Measurements from ENCODE around the gene BTBD9. TPM values are rescaled to one million over a fixed set of nuclear protein-coding genes. Genes with fewer than 3 reads are reported as not detected.

BTBD9 gene
- total RNA-seq, 1 donor from 2014 or later, result 10.3 TPM

DNA sequence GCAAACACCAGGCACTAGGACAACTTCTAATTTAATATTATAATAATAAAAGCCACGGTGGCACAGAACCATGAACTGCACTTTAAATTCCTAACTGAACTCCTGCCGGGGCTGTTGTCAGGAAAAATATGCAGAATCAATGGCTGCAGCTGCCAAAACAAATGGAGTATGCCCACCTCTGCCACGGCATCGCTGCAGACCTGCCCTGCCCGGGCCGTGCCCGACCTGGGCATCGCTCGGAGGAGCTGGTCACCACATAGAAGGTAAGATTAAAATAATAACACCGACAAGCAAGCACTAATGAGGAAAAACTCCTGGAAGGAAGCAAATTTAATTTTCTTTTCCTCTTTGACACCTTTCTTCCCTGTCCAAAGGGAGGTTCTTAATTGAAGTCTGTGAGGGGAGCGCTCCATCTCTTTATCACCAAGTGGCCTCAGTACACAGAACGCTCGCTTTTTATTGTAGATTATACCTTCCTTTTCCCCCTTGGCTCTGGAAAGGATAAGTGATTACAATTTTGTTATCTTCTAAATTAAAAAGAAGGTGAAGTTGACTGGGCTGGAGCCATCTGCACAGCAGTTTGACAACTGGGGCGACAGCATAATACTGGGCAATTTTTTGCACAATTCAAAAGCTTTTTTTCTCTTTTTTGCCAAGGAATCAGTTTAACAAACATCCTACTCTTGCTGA, 468.9 kb downstream of the BTBD9 start:
- H3K27ac Mint-ChIP-seq (ENCODE audit: unreplicated experiment), result no peak overlapping the region
- peaks cover 3% of the 10 kb centered on the region for H3K4me1 Mint-ChIP-seq (ENCODE audit: low read depth, unreplicated experiment)
- Histone ChIP-seq H2AFZ (ENCODE audit: low read depth, low read length) (no peak overlapping the region), H3K4me3 (ENCODE audit: insufficient read depth, low read depth, low read length) (no peak overlapping the region), H3K9me3 (ENCODE audit: insufficient read depth, low read depth, low read length) (no peaks in the 10 kb centered on the region), H4K20me1 (ENCODE audit: insufficient read depth, low read length) (no peaks in the 10 kb centered on the region), H3K27me3 (ENCODE audit: insufficient read depth, low read length) (no peaks in the 10 kb centered on the region), H3K4me1 (ENCODE audit: insufficient read depth, low read length) (no peaks in the 10 kb centered on the region), H3K27ac (ENCODE audit: low read depth, low read length) (no peak overlapping the region), H3K9ac (ENCODE audit: low read length) (no peak overlapping the region), H3K36me3 (ENCODE audit: insufficient read depth, low read length) (no peaks in the 10 kb centered on the region), H3K4me2 (ENCODE audit: low read length) (no peak overlapping the region), H3K79me2 (ENCODE audit: insufficient read depth, low read length) (no peaks in the 10 kb centered on the region)
- TF ChIP-seq EZH2 (IDR thresholded peaks at IDR 0.05; ENCODE audit: insufficient read depth, low read length), result no peak
- TF ChIP-seq, protein P1, sequence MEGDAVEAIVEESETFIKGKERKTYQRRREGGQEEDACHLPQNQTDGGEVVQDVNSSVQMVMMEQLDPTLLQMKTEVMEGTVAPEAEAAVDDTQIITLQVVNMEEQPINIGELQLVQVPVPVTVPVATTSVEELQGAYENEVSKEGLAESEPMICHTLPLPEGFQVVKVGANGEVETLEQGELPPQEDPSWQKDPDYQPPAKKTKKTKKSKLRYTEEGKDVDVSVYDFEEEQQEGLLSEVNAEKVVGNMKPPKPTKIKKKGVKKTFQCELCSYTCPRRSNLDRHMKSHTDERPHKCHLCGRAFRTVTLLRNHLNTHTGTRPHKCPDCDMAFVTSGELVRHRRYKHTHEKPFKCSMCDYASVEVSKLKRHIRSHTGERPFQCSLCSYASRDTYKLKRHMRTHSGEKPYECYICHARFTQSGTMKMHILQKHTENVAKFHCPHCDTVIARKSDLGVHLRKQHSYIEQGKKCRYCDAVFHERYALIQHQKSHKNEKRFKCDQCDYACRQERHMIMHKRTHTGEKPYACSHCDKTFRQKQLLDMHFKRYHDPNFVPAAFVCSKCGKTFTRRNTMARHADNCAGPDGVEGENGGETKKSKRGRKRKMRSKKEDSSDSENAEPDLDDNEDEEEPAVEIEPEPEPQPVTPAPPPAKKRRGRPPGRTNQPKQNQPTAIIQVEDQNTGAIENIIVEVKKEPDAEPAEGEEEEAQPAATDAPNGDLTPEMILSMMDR (IDR thresholded peaks at IDR 0.05; ENCODE audit: insufficient read depth, low read depth, low read length), result no peak
- no peak for DNase-seq (ENCODE audit: low read depth)
- FAIRE-seq, result no peak
- no peak overlapping the region for H3K4me3 Mint-ChIP-seq (ENCODE audit: unreplicated experiment)
- H3K27me3 Mint-ChIP-seq (ENCODE audit: low read depth, unreplicated experiment), result no peaks in the 10 kb centered on the region
- peaks cover 7% of the 10 kb centered on the region for H3K36me3 Mint-ChIP-seq (ENCODE audit: low read depth, unreplicated experiment)
- H3K9me3 Mint-ChIP-seq (ENCODE audit: unreplicated experiment), result no peaks in the 10 kb centered on the region

DNA sequence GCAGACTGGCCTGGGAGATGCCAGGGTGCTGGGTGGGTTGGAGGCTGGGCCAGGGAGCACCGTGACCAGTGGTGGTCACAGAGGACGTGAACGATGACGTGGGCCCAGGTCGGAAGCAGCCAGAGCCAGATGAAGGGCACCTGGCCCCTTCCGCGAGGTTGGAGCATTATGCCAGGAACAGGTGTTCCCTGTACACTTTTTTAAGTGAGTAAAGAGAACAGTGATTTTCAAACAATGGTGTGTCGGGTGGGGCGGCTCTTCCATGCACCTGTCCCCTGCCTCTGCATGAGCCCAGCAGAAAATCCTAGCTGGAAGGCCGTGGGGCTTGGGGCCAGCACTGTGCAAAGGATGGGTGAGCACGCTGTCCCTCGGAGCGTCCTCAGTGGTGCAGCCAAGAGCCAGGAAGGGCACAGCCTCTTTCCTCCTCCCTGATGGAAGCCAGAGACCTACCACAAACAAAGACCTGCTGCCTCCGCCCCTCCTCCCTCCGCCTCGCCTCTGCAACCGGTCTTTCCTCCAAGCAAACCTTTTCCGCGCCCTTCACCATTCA, 469.7 kb downstream of the BTBD9 start:
- peaks cover 6% of the 10 kb centered on the region for H3K4me1 Mint-ChIP-seq (ENCODE audit: low read depth, unreplicated experiment)

More for the DNA sequence above, 469.7 kb downstream of the BTBD9 start:
- Mint-ChIP-seq H3K27me3 (ENCODE audit: low read depth, unreplicated experiment) (no peaks in the 10 kb centered on the region), H3K27ac (ENCODE audit: unreplicated experiment) (no peak overlapping the region), H3K9me3 (ENCODE audit: unreplicated experiment) (no peaks in the 10 kb centered on the region), H3K36me3 (ENCODE audit: low read depth, unreplicated experiment) (peaks cover 4% of the 10 kb centered on the region), H3K4me3 (ENCODE audit: unreplicated experiment) (no peak overlapping the region)
- TF ChIP-seq EZH2 (IDR thresholded peaks at IDR 0.05; ENCODE audit: insufficient read depth, low read length), result no peak
- TF ChIP-seq, protein P1 (IDR thresholded peaks at IDR 0.05; ENCODE audit: insufficient read depth, low read depth, low read length), result no peak
- no peaks in the 10 kb centered on the region for H3K4me1 ChIP-seq (ENCODE audit: insufficient read depth, low read length)
- H3K36me3 ChIP-seq (ENCODE audit: insufficient read depth, low read length), result no peaks in the 10 kb centered on the region
- no peak overlapping the region for H3K27ac ChIP-seq (ENCODE audit: low read depth, low read length)
- no peak overlapping the region for H3K4me3 ChIP-seq (ENCODE audit: insufficient read depth, low read depth, low read length)
- no peak overlapping the region for H3K4me2 ChIP-seq (ENCODE audit: low read length)
- H3K9ac ChIP-seq (ENCODE audit: low read length), result no peak overlapping the region
- FAIRE-seq, result no peak
- no peaks in the 10 kb centered on the region for H3K79me2 ChIP-seq (ENCODE audit: insufficient read depth, low read length)
- H3K9me3 ChIP-seq (ENCODE audit: insufficient read depth, low read depth, low read length), result no peaks in the 10 kb centered on the region
- no peaks in the 10 kb centered on the region for H3K27me3 ChIP-seq (ENCODE audit: insufficient read depth, low read length)
- H2AFZ ChIP-seq (ENCODE audit: low read depth, low read length), result no peak overlapping the region
- H4K20me1 ChIP-seq (ENCODE audit: insufficient read depth, low read length), result no peaks in the 10 kb centered on the region
- no peak for DNase-seq (ENCODE audit: low read depth)
